ENCODE data around the gene THYN1.
A peak's percentile ranks its signal among the peaks of the same experiment; 100 is the strongest.

GRCh38 chr11:134275534-134276395, 22.6 kb upstream of the THYN1 start, which contains the start of gene GLB1L3:
- TF ChIP-seq CTCF (IDR thresholded peaks at IDR 0.05) (peak in 4 of 12 donors; percentile 17 to 35 (median 25)), POLR2A (IDR thresholded peaks at IDR 0.05) (no peak)

All from heart left ventricle (tissue), 13 donors.